ENCODE results near the gene TCP11. TPM values are rescaled to one million over a fixed set of nuclear protein-coding genes. Genes with fewer than 3 reads are reported as not detected.

Gene TCP11
- total RNA-seq, 1 donor from 2014 or later, result not detected

- peaks cover 15% of the 10 kb centered on the region for H3K4me1 Mint-ChIP-seq (ENCODE audit: unreplicated experiment)
- H3K9me3 Mint-ChIP-seq, result no peaks in the 10 kb centered on the region
- TF ChIP-seq, protein P1, sequence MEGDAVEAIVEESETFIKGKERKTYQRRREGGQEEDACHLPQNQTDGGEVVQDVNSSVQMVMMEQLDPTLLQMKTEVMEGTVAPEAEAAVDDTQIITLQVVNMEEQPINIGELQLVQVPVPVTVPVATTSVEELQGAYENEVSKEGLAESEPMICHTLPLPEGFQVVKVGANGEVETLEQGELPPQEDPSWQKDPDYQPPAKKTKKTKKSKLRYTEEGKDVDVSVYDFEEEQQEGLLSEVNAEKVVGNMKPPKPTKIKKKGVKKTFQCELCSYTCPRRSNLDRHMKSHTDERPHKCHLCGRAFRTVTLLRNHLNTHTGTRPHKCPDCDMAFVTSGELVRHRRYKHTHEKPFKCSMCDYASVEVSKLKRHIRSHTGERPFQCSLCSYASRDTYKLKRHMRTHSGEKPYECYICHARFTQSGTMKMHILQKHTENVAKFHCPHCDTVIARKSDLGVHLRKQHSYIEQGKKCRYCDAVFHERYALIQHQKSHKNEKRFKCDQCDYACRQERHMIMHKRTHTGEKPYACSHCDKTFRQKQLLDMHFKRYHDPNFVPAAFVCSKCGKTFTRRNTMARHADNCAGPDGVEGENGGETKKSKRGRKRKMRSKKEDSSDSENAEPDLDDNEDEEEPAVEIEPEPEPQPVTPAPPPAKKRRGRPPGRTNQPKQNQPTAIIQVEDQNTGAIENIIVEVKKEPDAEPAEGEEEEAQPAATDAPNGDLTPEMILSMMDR (conservative IDR thresholded peaks at IDR 0.05), result no peak
- no peak overlapping the region for H3K27ac Mint-ChIP-seq
- no peaks in the 10 kb centered on the region for H3K27me3 Mint-ChIP-seq
- DNase-seq (ENCODE audit: extremely low spot score, unreplicated experiment), result no peak
- no peak overlapping the region for H3K4me3 Mint-ChIP-seq
- H3K36me3 Mint-ChIP-seq, result no peaks in the 10 kb centered on the region
These were observed 20.9 kb upstream of the TCP11 start for GRCh38 chr6:35161776-35162607.

DNA sequence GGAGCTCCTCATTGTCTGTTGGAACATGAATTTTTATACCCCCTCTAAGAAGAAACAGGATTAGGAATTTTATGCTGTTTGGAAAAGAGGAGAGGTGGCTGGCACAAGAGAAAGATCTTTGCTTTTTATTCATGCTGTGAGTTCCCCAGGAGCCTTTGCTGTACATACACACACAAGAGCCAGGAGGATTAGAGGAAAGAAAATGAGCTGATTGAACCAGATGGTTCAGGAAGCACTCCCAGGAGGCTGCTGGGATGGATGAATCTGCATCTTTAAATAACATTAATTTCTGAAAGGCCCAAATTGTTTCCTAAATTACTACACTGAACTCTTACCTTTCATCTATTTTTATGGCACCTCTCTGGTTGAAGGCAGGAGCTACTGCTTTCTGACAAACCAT lies 20.1 kb upstream of the TCP11 start:
- peaks cover 15% of the 10 kb centered on the region for H3K4me1 Mint-ChIP-seq (ENCODE audit: unreplicated experiment)
- no peak for DNase-seq (ENCODE audit: extremely low spot score, unreplicated experiment)
- TF ChIP-seq, protein P1 (conservative IDR thresholded peaks at IDR 0.05), result no peak
- H3K9me3 Mint-ChIP-seq, result no peaks in the 10 kb centered on the region
- no peak overlapping the region for H3K4me3 Mint-ChIP-seq
- no peak overlapping the region for H3K27ac Mint-ChIP-seq
- H3K27me3 Mint-ChIP-seq, result no peaks in the 10 kb centered on the region
- H3K36me3 Mint-ChIP-seq, result no peaks in the 10 kb centered on the region

- no peaks in the 10 kb centered on the region for H3K27me3 Mint-ChIP-seq
- no peaks in the 10 kb centered on the region for H3K36me3 Mint-ChIP-seq
- H3K4me3 Mint-ChIP-seq, result no peak overlapping the region
- H3K27ac Mint-ChIP-seq, result no peak overlapping the region
- no peak for DNase-seq (ENCODE audit: extremely low spot score, unreplicated experiment)
- TF ChIP-seq, protein P1 (conservative IDR thresholded peaks at IDR 0.05), result no peak
- H3K4me1 Mint-ChIP-seq (ENCODE audit: unreplicated experiment), result peaks cover 13% of the 10 kb centered on the region
- H3K9me3 Mint-ChIP-seq, result no peaks in the 10 kb centered on the region
These were observed 19.5 kb upstream of the TCP11 start for GRCh38 chr6:35160642-35161041.

DNA sequence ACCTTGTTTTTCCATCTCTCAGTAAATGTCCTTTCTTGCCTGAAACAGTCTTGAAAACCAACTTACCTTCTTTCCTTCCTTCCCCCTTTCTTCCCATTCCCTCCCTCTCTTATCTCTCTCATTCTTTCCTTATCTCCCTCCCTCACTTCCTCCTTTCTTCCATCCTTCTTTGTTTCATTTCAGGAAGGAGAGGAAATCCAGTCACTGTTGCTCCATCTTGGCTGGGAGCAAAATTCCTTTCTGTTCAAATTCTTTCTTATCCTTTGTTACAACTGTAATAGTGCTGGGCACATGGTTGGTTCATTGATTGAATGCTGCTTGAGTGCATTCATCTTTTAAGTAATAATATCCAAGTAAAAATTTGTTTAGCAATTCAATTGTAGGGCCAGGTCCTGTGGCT lies 17.4 kb upstream of the TCP11 start:
- no peaks in the 10 kb centered on the region for H3K27me3 Mint-ChIP-seq
- no peak overlapping the region for H3K27ac Mint-ChIP-seq
- TF ChIP-seq, protein P1 (conservative IDR thresholded peaks at IDR 0.05), result no peak
- H3K9me3 Mint-ChIP-seq, result no peaks in the 10 kb centered on the region
- peaks cover 9% of the 10 kb centered on the region for H3K4me1 Mint-ChIP-seq (ENCODE audit: unreplicated experiment)
- no peaks in the 10 kb centered on the region for H3K36me3 Mint-ChIP-seq
- no peak overlapping the region for H3K4me3 Mint-ChIP-seq
- DNase-seq (ENCODE audit: extremely low spot score, unreplicated experiment), result no peak

GRCh38 chr6:35154947-35155346 lies 13.8 kb upstream of the TCP11 start:
- Mint-ChIP-seq H3K9me3 (no peaks in the 10 kb centered on the region), H3K36me3 (no peaks in the 10 kb centered on the region), H3K27me3 (no peaks in the 10 kb centered on the region), H3K27ac (no peak overlapping the region), H3K4me3 (no peak overlapping the region), H3K4me1 (ENCODE audit: unreplicated experiment) (no peaks in the 10 kb centered on the region)
- DNase-seq (ENCODE audit: extremely low spot score, unreplicated experiment), result no peak
- TF ChIP-seq, protein P1 (conservative IDR thresholded peaks at IDR 0.05), result no peak
